GM10266 (cell line): ENCODE results near the gene GAS6.
"Not testable (repeated sequence)": the region's sequence is repeated elsewhere in the genome, so short reads cannot be mapped to it uniquely, and the experiment has no call there.

Source experiments
- DNase-seq: peaks from one replicate; pipeline ENCODE4 v3.0.0; 2012; ENCODE audit errors: extremely low spot score
- CTCF ChIP-seq: IDR thresholded peaks from 2 replicates; pipeline ENCODE4 v1.5.1; 2012; ENCODE audit warnings: mild to moderate bottlenecking, low read depth; ENCODE audit not compliant: control insufficient read depth, insufficient read depth; ENCODE audit errors: missing control alignments

Gene GAS6

GRCh38 chr13:113833111-113833830 lies 30.6 kb downstream of the GAS6 start:
- no peak for TF ChIP-seq CTCF
- no peak for DNase-seq

GRCh38 chr13:113832631-113833030 lies 31.2 kb downstream of the GAS6 start:
- no peak for DNase-seq
- TF ChIP-seq CTCF = no peak

- peak; percentile 36 for DNase-seq
- no peak for TF ChIP-seq CTCF
Observed at GRCh38 chr13:113832205-113832604, 31.7 kb downstream of the GAS6 start.

- peak; percentile 29 for DNase-seq
- no peak for TF ChIP-seq CTCF
Observed at GRCh38 chr13:113831061-113831460, 32.8 kb downstream of the GAS6 start.

GRCh38 chr13:113830426-113830950 lies 33.4 kb downstream of the GAS6 start:
- DNase-seq = not testable (repeated sequence)

- no peak for DNase-seq
- no peak for TF ChIP-seq CTCF
Observed at GRCh38 chr13:113828282-113828825, 35.5 kb downstream of the GAS6 start.

GRCh38 chr13:113827021-113827420 lies 36.9 kb downstream of the GAS6 start:
- TF ChIP-seq CTCF = no peak
- no peak for DNase-seq

- DNase-seq = not testable (repeated sequence)
Observed at GRCh38 chr13:113826446-113826845, 37.4 kb downstream of the GAS6 start.
